Esophagus mucosa (tissue), 1 donor: ENCODE measurements around the gene TRIM5. TPM values are rescaled to one million over a fixed set of nuclear protein-coding genes. Genes with fewer than 3 reads are reported as not detected.
"Not testable (repeated sequence)": the region's sequence is repeated elsewhere in the genome, so short reads cannot be mapped to it uniquely, and the experiment has no call there.

Experiments
- ATAC-seq: fragments of 200-7000 bp; cut with Tn5 transposase; one replicate; pipeline ENCODE4 v1.9.1; 2020
- total RNA-seq: library from RNA; stranded (reverse); gene quantifications from one replicate; pipeline ENCODE4 v1.2.4, GENCODE V29; 2023
- donor health status: DM: yes; HTN: yes; CAD: no.

TRIM5 gene
- total RNA-seq, 1 donor from 2014 or later = 8.8 TPM

DNA sequence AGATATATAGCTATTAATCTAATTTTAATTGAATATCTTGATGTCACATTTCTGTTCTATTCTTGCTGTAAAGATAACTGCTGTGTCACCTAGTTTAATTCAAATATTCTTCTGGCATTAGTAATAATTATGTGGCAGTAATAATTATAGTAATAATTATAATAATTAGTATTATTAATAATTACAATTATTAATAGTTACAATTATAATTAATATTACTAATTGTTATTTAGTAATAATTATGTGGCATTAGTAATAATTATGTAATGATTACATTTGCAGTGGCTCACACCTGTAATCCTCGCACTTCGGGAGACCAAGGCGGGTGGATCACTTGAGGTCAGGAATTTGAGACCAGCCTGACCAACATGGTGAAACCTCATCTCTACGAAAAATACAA is 1.6 kb upstream of the TRIM5 start:
- ATAC-seq = no peak

GRCh38 chr11:5684036-5684645 is 733 bp downstream of the TRIM5 start:
- ATAC-seq = no peak

DNA sequence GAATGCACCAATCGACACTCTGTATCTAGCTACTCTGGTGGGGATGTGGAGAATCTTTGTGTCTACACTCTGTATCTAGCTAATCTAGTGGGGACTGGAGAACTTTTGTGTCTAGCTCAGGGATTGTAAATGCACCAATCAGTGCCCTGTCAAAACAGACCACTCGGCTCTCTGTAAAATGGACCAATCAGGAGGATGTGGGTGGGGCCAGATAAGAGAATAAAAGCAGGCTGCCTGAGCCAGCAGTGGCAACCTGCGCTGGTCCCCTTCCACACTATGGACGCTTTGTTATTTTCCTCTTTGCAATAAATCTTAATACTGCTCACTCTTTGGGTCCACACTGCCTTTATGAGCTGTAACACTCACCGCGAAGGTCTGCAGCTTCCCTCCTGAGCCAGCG is 1.3 kb downstream of the TRIM5 start:
- not testable (repeated sequence) for ATAC-seq

- ATAC-seq = not testable (repeated sequence)
Observed at GRCh38 chr11:5682890-5683441, 1.9 kb downstream of the TRIM5 start.

GRCh38 chr11:5679811-5680210 is 5.1 kb downstream of the TRIM5 start:
- ATAC-seq = no peak

DNA sequence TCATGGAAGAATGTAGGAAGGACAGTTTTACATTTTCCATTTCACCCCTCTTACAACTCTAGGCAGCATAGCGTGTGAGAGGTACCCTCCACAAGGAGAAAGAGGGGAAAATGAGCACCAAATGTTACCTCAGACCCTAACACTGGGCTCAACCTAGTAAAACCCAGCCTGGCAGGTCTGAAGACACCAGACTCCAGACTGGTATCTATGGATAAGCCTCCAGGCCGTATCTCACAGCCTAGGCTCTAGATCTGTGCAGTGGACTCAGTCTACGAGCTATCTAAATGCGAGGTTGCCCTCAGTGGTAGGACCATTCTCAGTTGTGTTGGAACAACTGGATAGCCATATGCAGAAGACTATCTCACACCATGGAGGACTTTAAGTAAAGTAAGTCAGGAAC is 10.5 kb downstream of the TRIM5 start:
- no peak for ATAC-seq

GRCh38 chr11:5671831-5672230 is 13.0 kb downstream of the TRIM5 start:
- no peak for ATAC-seq

DNA sequence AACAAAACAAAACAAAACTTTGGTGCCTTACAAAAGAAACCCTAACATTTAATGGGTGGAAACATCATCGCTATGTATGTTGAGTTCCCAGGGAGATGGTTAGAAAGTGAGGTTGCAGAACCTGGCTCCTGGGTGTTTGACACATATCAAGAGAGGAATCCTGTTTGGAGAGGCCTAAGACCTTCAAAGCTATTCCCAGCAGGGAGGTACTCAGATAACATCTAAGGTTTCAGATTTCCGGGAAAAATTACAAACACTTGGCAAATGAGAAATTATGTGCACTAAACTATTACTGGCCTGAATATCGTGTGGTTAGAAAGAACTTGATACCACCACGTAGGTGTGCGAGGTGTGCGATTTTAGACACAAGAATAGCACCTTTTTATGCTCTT is 18.5 kb downstream of the TRIM5 start:
- no peak for ATAC-seq

DNA sequence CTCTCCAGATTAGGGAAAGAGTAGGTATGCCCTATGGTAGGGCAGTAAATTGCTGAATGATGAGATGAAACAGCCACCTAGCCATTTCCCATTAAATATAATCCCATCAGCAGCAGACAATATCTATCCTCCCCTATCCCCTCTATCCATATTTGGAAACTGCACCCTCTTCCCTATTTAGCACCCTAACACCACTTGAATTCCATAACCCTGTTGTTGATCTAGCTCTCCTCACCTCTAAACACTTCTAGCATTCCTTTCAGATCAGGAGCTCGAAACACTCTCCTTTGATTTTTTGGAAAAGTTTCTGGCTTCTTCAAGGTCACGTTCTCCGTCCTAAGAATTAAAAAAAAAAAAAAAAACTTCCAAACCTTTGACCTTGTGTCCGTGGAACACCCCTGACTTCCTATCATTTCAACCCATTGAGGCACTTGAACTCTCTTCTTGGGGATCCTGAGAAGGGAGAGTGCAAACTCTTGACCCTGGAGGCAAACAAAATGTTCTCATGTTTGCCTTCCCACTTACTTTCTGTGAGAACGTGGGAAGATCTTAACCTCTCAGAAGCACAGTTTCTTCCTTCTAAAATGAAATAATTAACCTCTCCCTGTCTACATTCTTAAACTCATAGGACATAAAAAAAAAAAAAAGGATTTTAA is 19.0 kb downstream of the TRIM5 start:
- ATAC-seq = no peak

- no peak for ATAC-seq
Observed at GRCh38 chr11:5665051-5665570, 19.8 kb downstream of the TRIM5 start.

- no peak for ATAC-seq
Observed at GRCh38 chr11:5663511-5663910, 21.4 kb downstream of the TRIM5 start.

- ATAC-seq = no peak
Observed at GRCh38 chr11:5658318-5658717, 26.6 kb downstream of the TRIM5 start.

- not testable (repeated sequence) for ATAC-seq
Observed at GRCh38 chr11:5656956-5657355, 27.9 kb downstream of the TRIM5 start.

- no peak for ATAC-seq
Observed at GRCh38 chr11:5655474-5655873, 29.4 kb downstream of the TRIM5 start.

DNA sequence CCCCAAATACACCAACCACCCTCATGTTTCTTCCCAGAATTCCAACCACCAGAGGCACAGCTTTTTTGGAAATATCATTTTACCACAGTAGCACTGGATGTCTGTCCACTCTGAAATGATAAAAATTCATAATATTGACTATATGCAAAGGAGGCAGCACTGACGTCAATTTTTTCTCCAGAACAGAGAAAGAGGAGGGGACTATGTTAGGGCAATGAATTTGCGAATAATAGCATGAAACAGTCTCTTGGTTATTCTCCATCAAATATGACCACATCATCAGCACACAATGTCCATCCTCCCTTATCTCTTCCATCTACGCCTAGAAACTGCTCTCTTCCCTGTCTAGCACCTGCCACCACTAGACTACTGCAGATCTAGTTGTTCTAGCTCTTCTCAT is 38.7 kb downstream of the TRIM5 start:
- no peak for ATAC-seq

GRCh38 chr11:5643585-5643984 is 41.3 kb downstream of the TRIM5 start:
- no peak for ATAC-seq

- ATAC-seq = no peak
Observed at GRCh38 chr11:5639953-5640352, 44.9 kb downstream of the TRIM5 start.

DNA sequence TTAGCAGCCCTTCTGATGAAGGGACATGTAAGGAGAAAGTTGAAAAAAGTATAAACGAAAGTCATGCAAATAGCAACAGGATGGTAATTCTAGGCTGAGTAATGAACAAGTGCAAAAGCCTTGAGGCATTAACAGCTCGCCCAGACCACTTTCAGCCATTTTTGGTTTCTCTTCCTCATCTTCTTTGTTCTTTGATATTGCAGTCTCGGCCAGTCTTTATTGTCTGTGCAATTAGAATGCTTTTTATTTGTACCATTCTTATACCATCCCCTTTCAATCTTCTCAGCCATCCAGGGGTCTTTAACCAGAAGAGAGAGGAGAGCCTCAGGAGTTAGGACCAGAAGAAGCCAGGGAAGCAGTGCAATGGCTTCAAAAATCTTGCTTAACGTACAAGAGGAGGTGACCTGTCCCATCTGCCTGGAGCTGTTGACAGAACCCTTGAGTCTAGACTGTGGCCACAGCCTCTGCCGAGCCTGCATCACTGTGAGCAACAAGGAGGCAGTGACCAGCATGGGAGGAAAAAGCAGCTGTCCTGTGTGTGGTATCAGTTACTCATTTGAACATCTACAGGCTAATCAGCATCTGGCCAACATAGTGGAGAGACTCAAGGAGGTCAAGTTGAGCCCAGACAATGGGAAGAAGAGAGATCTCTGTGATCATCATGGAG is 52.8 kb downstream of the TRIM5 start:
- ATAC-seq = no peak

- no peak for ATAC-seq
Observed at GRCh38 chr11:5631417-5631816, 53.5 kb downstream of the TRIM5 start.

DNA sequence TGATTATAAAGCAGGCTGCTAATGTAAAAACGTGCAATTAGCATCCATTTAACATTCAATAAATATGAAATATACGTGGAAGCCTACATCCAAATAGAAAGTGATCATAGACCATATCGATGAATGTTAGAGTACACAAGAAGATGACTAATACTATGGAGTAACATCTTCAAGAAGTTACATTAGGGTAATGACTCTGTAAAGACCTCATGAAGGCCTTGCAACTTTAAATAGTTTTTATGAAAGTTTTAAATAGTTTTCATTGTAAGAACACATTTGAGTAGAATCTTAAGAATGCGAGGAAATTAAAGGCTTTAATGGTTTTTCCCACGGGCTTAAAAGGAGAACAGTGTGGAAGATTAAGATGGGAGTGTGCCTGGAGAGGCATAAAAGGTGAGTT is 58.7 kb downstream of the TRIM5 start:
- no peak for ATAC-seq

- ATAC-seq = no peak
Observed at GRCh38 chr11:5625281-5625680, 59.6 kb downstream of the TRIM5 start.

DNA sequence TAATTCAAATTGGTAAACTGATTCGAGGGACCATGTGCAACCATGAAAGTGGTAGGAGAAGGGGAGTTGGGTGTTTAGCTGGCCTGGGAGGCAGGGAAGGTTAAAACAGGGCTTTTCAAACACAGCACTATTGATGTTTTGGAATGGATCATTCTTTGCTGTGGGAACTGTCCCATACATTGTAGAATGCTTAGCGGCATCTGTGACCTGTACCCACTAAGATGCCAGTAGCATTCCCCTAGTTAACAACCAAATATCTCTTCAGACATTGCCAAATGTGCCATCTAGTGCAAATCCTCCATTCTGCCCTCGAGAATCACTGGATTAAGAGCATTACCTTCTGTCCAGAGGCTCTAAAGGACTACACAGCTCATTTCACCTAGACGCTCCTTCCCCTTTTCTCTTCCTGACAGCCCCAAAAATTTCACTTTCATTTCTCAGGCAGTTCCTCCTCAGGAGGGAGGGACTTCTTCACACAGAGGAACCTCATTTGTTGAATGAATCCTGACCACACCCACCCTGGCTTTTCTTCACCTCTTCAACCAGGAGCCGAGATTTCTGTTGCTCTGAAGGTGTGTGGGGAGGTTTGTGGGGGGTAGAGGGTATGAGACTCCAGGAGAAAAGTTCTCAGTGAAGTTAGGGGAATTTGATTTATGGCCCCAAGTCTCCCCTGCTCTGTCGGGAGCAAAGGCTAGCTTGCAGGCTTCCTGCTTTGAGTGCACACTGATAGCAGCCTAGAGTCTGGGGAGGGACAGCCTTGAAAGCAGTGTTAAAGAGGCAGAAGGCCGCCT is 60.2 kb downstream of the TRIM5 start, which contains the start of gene TRIM34:
TRIM34 (plus strand) TSS at position 513 of the 791 bp plus-strand sequence. CDS start 7,331 bp downstream, outside the sequence.
- peak; percentile 79 for ATAC-seq

DNA sequence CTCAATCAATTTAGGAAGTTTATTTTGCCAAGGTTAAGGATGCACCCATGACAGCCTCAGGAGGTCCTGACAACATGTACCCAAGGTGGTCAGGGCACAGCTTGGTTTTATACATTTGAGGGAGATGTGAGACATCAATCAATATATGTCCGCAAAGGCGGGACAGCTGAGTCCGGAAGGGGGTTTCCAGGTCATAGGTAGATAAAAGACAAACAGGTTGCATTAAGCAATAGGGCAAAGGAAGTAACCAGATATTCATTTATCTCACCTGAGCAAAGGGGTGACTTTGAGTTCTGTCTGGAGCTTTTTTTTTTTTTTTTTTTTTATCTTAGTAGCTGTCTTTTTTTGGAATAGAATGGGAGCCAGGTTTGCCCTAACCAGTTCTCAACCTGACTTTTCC is 62.1 kb downstream of the TRIM5 start:
- no peak for ATAC-seq
